ENCODE results near the gene NUMB. TPM values are rescaled to one million over a fixed set of nuclear protein-coding genes. Genes with fewer than 3 reads are reported as not detected.

NUMB gene
- total RNA-seq, 4 donors from 2014 or later: 42.4 to 63.5 (median 51.0) TPM

GRCh38 chr14:73237786-73238423 lies 220.4 kb downstream of the NUMB start:
- TF ChIP-seq POLR2A (IDR thresholded peaks at IDR 0.05) (no peak), EP300 (IDR thresholded peaks at IDR 0.05) (no peak), CTCF (IDR thresholded peaks at IDR 0.05) (no peak), POLR2AphosphoS5 (IDR thresholded peaks at IDR 0.05) (no peak)
- peak overlapping the region; percentile 4 to 82 (median 73) for H3K27ac ChIP-seq
- H3K9me3 ChIP-seq: no peaks in the 10 kb centered on the region
- peak; percentile 32 for ATAC-seq
- no CpG with 5 or more reads among the region's 73 CpGs for WGBS, 2 donors (ENCODE audit: low coverage in 1 of 2)
- peaks cover 21% of the 10 kb centered on the region for H3K27me3 ChIP-seq
- no peaks in the 10 kb centered on the region for H3K36me3 ChIP-seq
- peaks cover 0 to 67% (median 25%) of the 10 kb centered on the region in 3 donors for H3K4me1 ChIP-seq
- peak overlapping the region; percentile 56 to 78 for H3K4me3 ChIP-seq

- ATAC-seq: peak; percentile 50
- WGBS, 2 donors (ENCODE audit: low coverage in 1 of 2): 24% methylated on average over 4 of the region's 48 CpGs; no CpG with 5 or more reads in 1 of the 2 donors
- Histone ChIP-seq H3K4me3 (peak within 1 kb of the TSS; percentile 56 to 78), H3K27ac (peak within 1 kb of the TSS; percentile 4 to 82 (median 73)), H3K36me3 (no peaks in the 10 kb centered on the region), H3K9me3 (no peaks in the 10 kb centered on the region), H3K27me3 (peaks cover 21% of the 10 kb centered on the region), H3K4me1 (peaks cover 0 to 66% (median 24%) of the 10 kb centered on the region in 3 donors)
- TF ChIP-seq POLR2A (IDR thresholded peaks at IDR 0.05) (peak in 1 of 2 donors; percentile 18), EP300 (IDR thresholded peaks at IDR 0.05) (no peak), POLR2AphosphoS5 (IDR thresholded peaks at IDR 0.05) (no peak), CTCF (IDR thresholded peaks at IDR 0.05) (no peak)
These were observed 221.0 kb downstream of the NUMB start, which contains the start of gene PAPLN for GRCh38 chr14:73237219-73237785. TSS of gene PAPLN (plus strand) at chr14:73237506. CDS start at chr14:73239779, 2,273 bp downstream.

- TF ChIP-seq POLR2A (IDR thresholded peaks at IDR 0.05): no peak
- no peak for TF ChIP-seq POLR2AphosphoS5 (IDR thresholded peaks at IDR 0.05)
- no peak for TF ChIP-seq CTCF (IDR thresholded peaks at IDR 0.05)
- TF ChIP-seq EP300 (IDR thresholded peaks at IDR 0.05): no peak
- Histone ChIP-seq H3K4me1 (peaks cover 0 to 65% (median 19%) of the 10 kb centered on the region in 3 donors), H3K27me3 (peaks cover 21% of the 10 kb centered on the region), H3K36me3 (no peaks in the 10 kb centered on the region), H3K27ac (no peak overlapping the region), H3K4me3 (peak overlapping the region in 1 of 2 donors; percentile 78), H3K9me3 (no peaks in the 10 kb centered on the region)
- no peak for ATAC-seq
- WGBS, 2 donors (ENCODE audit: low coverage in 1 of 2): 66 to 69% methylated on average over 5 to 6 of the region's 7 CpGs
These were observed 221.6 kb downstream of the NUMB start for GRCh38 chr14:73236752-73237218.

- ATAC-seq: no peak
- no peaks in the 10 kb centered on the region for H3K36me3 ChIP-seq
- H3K4me3 ChIP-seq: no peak overlapping the region
- peaks cover 0 to 59% (median 18%) of the 10 kb centered on the region in 3 donors for H3K4me1 ChIP-seq
- WGBS, 2 donors (ENCODE audit: low coverage in 1 of 2): 65 to 88% methylated on average over 3 to 6 of the region's 11 CpGs
- no peak overlapping the region for H3K27ac ChIP-seq
- H3K27me3 ChIP-seq: peaks cover 21% of the 10 kb centered on the region
- H3K9me3 ChIP-seq: no peaks in the 10 kb centered on the region
- TF ChIP-seq EP300 (IDR thresholded peaks at IDR 0.05): no peak
- no peak for TF ChIP-seq CTCF (IDR thresholded peaks at IDR 0.05)
- TF ChIP-seq POLR2AphosphoS5 (IDR thresholded peaks at IDR 0.05): no peak
- no peak for TF ChIP-seq POLR2A (IDR thresholded peaks at IDR 0.05)
These were observed 222.2 kb downstream of the NUMB start for GRCh38 chr14:73236157-73236556.
